Breast epithelium (tissue), 4 donors: ENCODE data around the gene SLC6A18. TPM values are rescaled to one million over a fixed set of nuclear protein-coding genes. Genes with fewer than 3 reads are reported as not detected.

Experiments
- DNase-seq, 2 donors: peaks; one replicate each; pipeline ENCODE4 v3.0.0-alpha.2; 2019; ENCODE audit warnings: low spot score in 2 of 2
- H3K27ac ChIP-seq, 2 donors: fragments of 200-600 bp; sonication (generic) in 1 of 2; one replicate each; pipeline ENCODE4 v1.5.1; 2016 to 2019; ENCODE audit warnings: mild to moderate bottlenecking in 1 of 2
- H3K27me3 ChIP-seq, 2 donors: fragments of 200-600 bp; sonication (generic) in 1 of 2; one replicate each; pipeline versions ENCODE4 v1.5.1 to v1.6.0; 2017 to 2019; ENCODE audit warnings: control low read depth in 1 of 2, mild to moderate bottlenecking in 1 of 2
- H3K36me3 ChIP-seq: fragments of 200-600 bp; one replicate; pipeline ENCODE4 v1.5.1; 2019
- H3K4me1 ChIP-seq, 2 donors: fragments of 200-600 bp; sonication (generic); one replicate each; pipeline ENCODE4 v1.5.1; 2016 to 2019; ENCODE audit warnings: control low read depth in 1 of 2
- H3K4me3 ChIP-seq, 3 donors: fragments of 200-600 bp; sonication (generic); 1 replicate in 2 of 3; 2 replicates in 1 of 3; pipeline ENCODE4 v1.5.1; 2016 to 2019; ENCODE audit warnings: mild to moderate bottlenecking in 3 of 3, moderate library complexity in 2 of 3
- H3K9me3 ChIP-seq, 2 donors: fragments of 200-600 bp; sonication (generic) in 1 of 2; one replicate each; pipeline ENCODE4 v1.5.1; 2016 to 2019; ENCODE audit warnings: control low read depth in 1 of 2
- CTCF ChIP-seq, 3 donors: fragments of 450-650 bp; IDR thresholded peaks; one replicate each; pipeline ENCODE4 v1.5.1; 2016 to 2017; ENCODE audit warnings: antibody characterized with exemption in 3 of 3, mild to moderate bottlenecking in 3 of 3, moderate library complexity in 3 of 3
- POLR2A ChIP-seq: fragments of 450-650 bp; IDR thresholded peaks from one replicate; pipeline ENCODE4 v1.6.1; 2016; ENCODE audit warnings: antibody characterized with exemption, mild to moderate bottlenecking, moderate library complexity
- POLR2AphosphoS5 ChIP-seq, 3 donors: sonication (generic); formaldehyde crosslinking; IDR thresholded peaks; one replicate each; pipeline ENCODE4 v1.6.1; 2017; ENCODE audit warnings: antibody characterized with exemption in 3 of 3
- intact Hi-C: fragments of 100-400 bp; cut with DNase I; formaldehyde crosslinking; loops from one replicate; pipeline ENCODE4 v1.15.1; 2023; ENCODE audit warnings: low total_unique reads
- total RNA-seq, 3 donors: library from RNA; depleted of rRNA; stranded (reverse); fragments of >200 nt; gene quantifications; one replicate each; pipeline ENCODE4 v1.1.0, GENCODE V29; 2016

The SLC6A18 gene
- total RNA-seq, 3 donors from 2014 or later: not detected

GRCh38 chr5:1221721-1222120 is 3.5 kb upstream of the SLC6A18 start:
- H3K27ac ChIP-seq: no peak overlapping the region
- DNase-seq: no peak
- no peaks in the 10 kb centered on the region for H3K36me3 ChIP-seq

GRCh38 chr5:1222147-1222546 is 3.0 kb upstream of the SLC6A18 start:
- Histone ChIP-seq H3K9me3 (no peaks in the 10 kb centered on the region), H3K4me1 (no peaks in the 10 kb centered on the region), H3K4me3 (no peak overlapping the region), H3K27me3 (peaks cover 0 to 46% of the 10 kb centered on the region in 2 donors), H3K36me3 (no peaks in the 10 kb centered on the region), H3K27ac (no peak overlapping the region)
- TF ChIP-seq POLR2A (no peak), CTCF (IDR thresholded peaks at IDR 0.05) (no peak), POLR2AphosphoS5 (IDR thresholded peaks at IDR 0.05) (no peak)
- DNase-seq: no peak
- intact Hi-C loops: no loop called here

More at GRCh38 chr5:1221721-1222120, 3.5 kb upstream of the SLC6A18 start:
- Histone ChIP-seq H3K4me3 (no peak overlapping the region), H3K9me3 (peaks cover 0 to 2% of the 10 kb centered on the region in 2 donors), H3K27me3 (peaks cover 0 to 46% of the 10 kb centered on the region in 2 donors), H3K4me1 (no peaks in the 10 kb centered on the region)
- intact Hi-C loops: no loop called here
- TF ChIP-seq POLR2A (no peak), POLR2AphosphoS5 (IDR thresholded peaks at IDR 0.05) (no peak), CTCF (IDR thresholded peaks at IDR 0.05) (no peak)

GRCh38 chr5:1222621-1223277 is 2.4 kb upstream of the SLC6A18 start:
- no peak for DNase-seq
- Histone ChIP-seq H3K27ac (no peak overlapping the region), H3K4me3 (no peak overlapping the region), H3K36me3 (no peaks in the 10 kb centered on the region), H3K4me1 (no peaks in the 10 kb centered on the region), H3K9me3 (no peaks in the 10 kb centered on the region), H3K27me3 (peaks cover 0 to 44% of the 10 kb centered on the region in 2 donors)
- no peak for TF ChIP-seq CTCF (IDR thresholded peaks at IDR 0.05)
- no peak for TF ChIP-seq POLR2AphosphoS5 (IDR thresholded peaks at IDR 0.05)
- no peak for TF ChIP-seq POLR2A
- intact Hi-C loops: no loop called here

- H3K4me3 ChIP-seq: no peak overlapping the region
- peaks cover 0 to 45% of the 10 kb centered on the region in 2 donors for H3K27me3 ChIP-seq
- H3K9me3 ChIP-seq: no peaks in the 10 kb centered on the region
- H3K36me3 ChIP-seq: no peaks in the 10 kb centered on the region
- intact Hi-C loops: no loop called here
- no peak overlapping the region for H3K27ac ChIP-seq
- no peak for DNase-seq
- H3K4me1 ChIP-seq: no peaks in the 10 kb centered on the region
- TF ChIP-seq CTCF (IDR thresholded peaks at IDR 0.05) (no peak), POLR2A (no peak), POLR2AphosphoS5 (IDR thresholded peaks at IDR 0.05) (no peak)
These were observed 1.9 kb upstream of the SLC6A18 start for GRCh38 chr5:1223278-1223670.

- no peaks in the 10 kb centered on the region for H3K36me3 ChIP-seq
- peaks cover 0 to 48% of the 10 kb centered on the region in 2 donors for H3K27me3 ChIP-seq
- DNase-seq: no peak
- H3K4me3 ChIP-seq: no peak overlapping the region
- intact Hi-C loops: no loop called here
- TF ChIP-seq POLR2AphosphoS5 (IDR thresholded peaks at IDR 0.05) (no peak), CTCF (IDR thresholded peaks at IDR 0.05) (no peak)
- no peaks in the 10 kb centered on the region for H3K4me1 ChIP-seq
- H3K27ac ChIP-seq: no peak overlapping the region
- H3K9me3 ChIP-seq: no peaks in the 10 kb centered on the region
These were observed 550 bp upstream of the SLC6A18 start for GRCh38 chr5:1224631-1225030.
